HEK293T (cell line): ENCODE data around the gene C2orf72.

ENCODE experiments used
- ELF4 ChIP-seq: fragments of 450-650 bp; IDR thresholded peaks from 2 replicates; pipeline ENCODE4 v1.6.1; 2017; ENCODE audit warnings: antibody characterized with exemption
- HDGF ChIP-seq: fragments of 450-650 bp; IDR thresholded peaks from 2 replicates; pipeline ENCODE4 v1.6.1; 2017; ENCODE audit warnings: antibody characterized with exemption, borderline replicate concordance
- L3MBTL2 ChIP-seq: fragments of 450-650 bp; conservative IDR thresholded peaks from 2 replicates; pipeline ENCODE4 v1.6.1; 2016; ENCODE audit warnings: mild to moderate bottlenecking
- NFRKB ChIP-seq: fragments of 450-650 bp; IDR thresholded peaks from 2 replicates; pipeline ENCODE4 v1.6.1; 2016; ENCODE audit warnings: mild to moderate bottlenecking, moderate library complexity
- SP1 ChIP-seq: fragments of 450-650 bp; IDR thresholded peaks from 2 replicates; pipeline ENCODE4 v1.6.1; 2017
- SUZ12 ChIP-seq: fragments of 450-650 bp; IDR thresholded peaks from 2 replicates; pipeline ENCODE4 v1.6.1; 2016; ENCODE audit warnings: mild to moderate bottlenecking

- TF ChIP-seq L3MBTL2 (no peak), ELF4 (no peak), HDGF (no peak), SUZ12 (no peak), NFRKB (no peak), SP1 (no peak)
Measured at GRCh38 chr2:231013820-231014219, 23.5 kb upstream of the C2orf72 start.
